K562 (cell line): ENCODE data around the gene SP4. TPM values are rescaled to one million over a fixed set of nuclear protein-coding genes. Genes with fewer than 3 reads are reported as not detected.

ENCODE experiments used
- ATAC-seq: fragments of 200-7000 bp; cut with Tn5 transposase; 3 replicates; pipeline ENCODE4 v1.9.1; 2020; ENCODE audit warnings: moderate library complexity
- BruUV-seq: library from RNA; stranded (reverse); fragments of 400-500 nt; replicated peaks from 2 replicates; lab custom pipeline; 2021; lab: Mats Ljungman, UMichigan
- CTCF ChIA-PET: fragments of 300-600 bp; formaldehyde crosslinking; extraction: SDS; loops from one replicate; lab custom pipeline; 2021; ENCODE audit warnings: low intra/inter-chr PET ratio; lab: Yijun Ruan, JAX
- POLR2A ChIA-PET: fragments of 300-600, 350-650 bp; sonication (Branson Sonifier 250); formaldehyde crosslinking; extraction: SDS; loops from one replicate; lab custom pipeline; 2021; ENCODE audit warnings: antibody characterized with exemption, inconsistent platforms; lab: Yijun Ruan, JAX
- DNase-seq, 4 experiments: peaks; one replicate each; pipeline versions ENCODE4 v3.0.0 to v3.0.0-alpha.2; 2011 to 2018; ENCODE audit warnings: low spot score in 3 of 4, mixed read lengths in 3 of 4; ENCODE audit errors: extremely low read depth in 1 of 4
- FAIRE-seq: peaks from 2 replicates; lab custom pipeline; 2011; peaks lifted over from hg19 to GRCh38; lab: Jason Lieb, UNC
- H2AFZ ChIP-seq: 2 replicates; pipeline ENCODE4 v1.6.0; 2011; ENCODE audit warnings: low read depth, low read length, control low read depth, inconsistent platforms
- H3K27ac ChIP-seq: fragments of 200-600 bp; 3 replicates; pipeline ENCODE4 v1.8.0; 2011; ENCODE audit warnings: low read depth, mild to moderate bottlenecking, control low read depth, inconsistent platforms, low read length, moderate library complexity, mixed read lengths; ENCODE audit errors: extremely low read depth
- H3K27me3 ChIP-seq, 2 experiments: fragments of 300-600 bp in 1 of 2; 2 replicates in 1 of 2; 3 replicates in 1 of 2; pipeline versions ENCODE4 v1.6.0 to v1.8.0; 2011; ENCODE audit warnings: inconsistent platforms in 2 of 2, low read length in 2 of 2, mild to moderate bottlenecking in 1 of 2, mixed read lengths in 1 of 2, moderate library complexity in 1 of 2; ENCODE audit not compliant: control insufficient read depth in 2 of 2, insufficient read depth in 2 of 2
- H3K36me3 ChIP-seq: fragments of 300-600 bp; 3 replicates; pipeline ENCODE4 v1.8.0; 2011; ENCODE audit warnings: mild to moderate bottlenecking, low read length, inconsistent platforms; ENCODE audit not compliant: control insufficient read depth, insufficient read depth
- H3K4me1 ChIP-seq, 2 experiments: fragments of 200-600 bp in 1 of 2; replicated peaks in 1 of 2; 2 replicates in 1 of 2; 3 replicates in 1 of 2; pipeline versions ENCODE4 v1.5.1 to v1.8.0; 2011; ENCODE audit warnings: inconsistent platforms in 2 of 2, low read length in 2 of 2, mild to moderate bottlenecking in 1 of 2, mixed read lengths in 1 of 2, moderate library complexity in 1 of 2; ENCODE audit not compliant: control insufficient read depth in 2 of 2, insufficient read depth in 2 of 2
- H3K4me2 ChIP-seq: 2 replicates; pipeline ENCODE4 v1.6.1; 2011; ENCODE audit warnings: low read length, control low read depth, inconsistent platforms, mixed read lengths; ENCODE audit not compliant: insufficient read depth
- H3K4me3 ChIP-seq: fragments of 200-600 bp; sonication (generic), shearing (Covaris generic); 2 replicates; pipeline ENCODE4 v1.5.1; 2016; ENCODE audit warnings: control low read depth, inconsistent platforms
- H3K79me2 ChIP-seq: fragments of 200-600 bp; 3 replicates; pipeline ENCODE4 v1.8.0; 2011; ENCODE audit warnings: low read length, inconsistent platforms; ENCODE audit not compliant: control insufficient read depth, insufficient read depth
- H3K9ac ChIP-seq, 2 experiments: 2 replicates each; pipeline versions ENCODE4 v1.6.0 to v1.6.1; 2011; ENCODE audit warnings: low read depth in 2 of 2, low read length in 2 of 2, control low read depth in 1 of 2, inconsistent platforms in 1 of 2, mild to moderate bottlenecking in 1 of 2, mixed read lengths in 1 of 2; ENCODE audit not compliant: insufficient read depth in 1 of 2
- H3K9me1 ChIP-seq: one replicate; pipeline ENCODE4 v1.6.0; 2011; ENCODE audit warnings: inconsistent platforms, mild to moderate bottlenecking, low read length, moderate library complexity; ENCODE audit not compliant: control insufficient read depth, insufficient read depth
- H3K9me3 ChIP-seq: replicated peaks from 2 replicates; pipeline ENCODE4 v1.5.1; 2011; ENCODE audit warnings: low read depth, low read length, inconsistent platforms; ENCODE audit not compliant: control insufficient read depth, insufficient read depth
- H4K20me1 ChIP-seq: replicated peaks from 2 replicates; pipeline ENCODE4 v1.6.1; 2011; ENCODE audit warnings: low read length, inconsistent platforms, mixed read lengths; ENCODE audit not compliant: control insufficient read depth, insufficient read depth
- CCNT2 ChIP-seq: IDR thresholded peaks from 2 replicates; pipeline ENCODE4 v1.6.1; 2011; ENCODE audit warnings: borderline replicate concordance, low read depth, mild to moderate bottlenecking, moderate library complexity, mixed read lengths, low read length; ENCODE audit not compliant: insufficient read length; ENCODE audit errors: extremely low read depth
- GABPB1 ChIP-seq: sonication (generic); formaldehyde crosslinking; IDR thresholded peaks from 2 replicates; pipeline ENCODE4 v1.8.0; 2022; ENCODE audit warnings: mild to moderate bottlenecking, missing genetic modification reagents
- KLF16 ChIP-seq: IDR thresholded peaks from 2 replicates; pipeline ENCODE4 v1.6.1; 2016; ENCODE audit warnings: antibody characterized with exemption
- MIER1 ChIP-seq: fragments of 450-650 bp; IDR thresholded peaks from 2 replicates; pipeline ENCODE4 v1.6.1; 2016; ENCODE audit warnings: antibody characterized with exemption, mild to moderate bottlenecking, low read depth
- NR2C2 ChIP-seq, 2 experiments: fragments of 200-800 bp in 1 of 2; sonication (Bioruptor generic) in 1 of 2; sonication (generic) in 1 of 2; formaldehyde crosslinking in 1 of 2; IDR thresholded peaks; 2 replicates each; pipeline versions ENCODE4 v1.6.1 to v1.8.0; 2016 to 2022; ENCODE audit warnings: mild to moderate bottlenecking in 1 of 2, missing compliant biosample characterization in 1 of 2, missing genetic modification characterization in 1 of 2, missing genetic modification reagents in 1 of 2
- OTX1 ChIP-seq: fragments of 450-650 bp; formaldehyde crosslinking; IDR thresholded peaks from 2 replicates; pipeline ENCODE4 v1.4.0; 2022; ENCODE audit warnings: mild to moderate bottlenecking
- SP2 ChIP-seq: IDR thresholded peaks from 2 replicates; pipeline ENCODE4 v1.6.1; 2011; ENCODE audit warnings: mild to moderate bottlenecking, low read depth, low read length, moderate library complexity; ENCODE audit not compliant: poor library complexity, severe bottlenecking; ENCODE audit errors: extremely low read depth
- THAP12 ChIP-seq: fragments of 250-450 bp; sonication (Bioruptor Pico); IDR thresholded peaks from 2 replicates; pipeline ENCODE4 v1.9.0; 2021; ENCODE audit warnings: mild to moderate bottlenecking, inconsistent platforms
- ZC3H4 ChIP-seq: sonication (generic); formaldehyde crosslinking; IDR thresholded peaks from 2 replicates; pipeline ENCODE4 v1.9.0; 2021; ENCODE audit warnings: missing genetic modification reagents, borderline replicate concordance
- ZFX ChIP-seq: sonication (generic); formaldehyde crosslinking; IDR thresholded peaks from 2 replicates; pipeline ENCODE4 v1.8.0; 2022; ENCODE audit warnings: mild to moderate bottlenecking, missing genetic modification reagents, moderate library complexity
- ZNF143 ChIP-seq: sonication (generic); formaldehyde crosslinking; IDR thresholded peaks from 2 replicates; pipeline ENCODE4 v1.9.0; 2022; ENCODE audit warnings: mild to moderate bottlenecking, missing genetic modification reagents
- ZNF277 ChIP-seq: fragments of 250-450 bp; sonication (Bioruptor Pico); IDR thresholded peaks from 2 replicates; pipeline ENCODE4 v1.8.0; 2022; ENCODE audit warnings: inconsistent platforms, mild to moderate bottlenecking, moderate library complexity, borderline replicate concordance
- WGBS: fragments of 100-300 bp; shearing (Covaris generic); methylation state at CpG from one replicate; pipeline ENCODE4 v1.1.6; 2016; ENCODE audit warnings: low coverage, mixed read lengths; ENCODE audit not compliant: insufficient coverage; ENCODE audit errors: missing lambda C conversion rate; 5-methylcytosine and 5-hydroxymethylcytosine counted together
- in situ Hi-C: fragments of 300-500 bp; cut with MboI; formaldehyde crosslinking; loops from 4 replicates; pipeline ENCODE4 v1.15.0; 2018; ENCODE audit warnings: inconsistent platforms, mixed read lengths
- intact Hi-C: fragments of 100-400 bp; cut with micrococcal nuclease; formaldehyde crosslinking; loops from 2 replicates; pipeline ENCODE4 v1.14.2; 2022
- polyA plus RNA-seq, 8 experiments: library from polyadenylated mRNA; depleted of rRNA in 4 of 8; stranded (reverse) in 5 of 8; unstranded in 3 of 8; fragments of >200 nt; fragmentation: Nextera tagmentation in 2 of 8; fragmentation: Illumina TruSeq in 1 of 8; extraction: Ambion mirVana in 2 of 8; extraction: Trizol in 1 of 8; gene quantifications; 2 replicates each; pipeline versions ENCODE4 v1.2.1 to v1.2.3, GENCODE V29; 2011 to 2014; ENCODE audit warnings: inconsistent platforms in 1 of 8, missing spikeins in 1 of 8
- total RNA-seq, 7 experiments: library from RNA; depleted of rRNA in 6 of 7; stranded (reverse); fragments of >200 nt in 6 of 7; fragmentation: Illumina TruSeq in 2 of 7; extraction: Trizol in 2 of 7; gene quantifications; 2 replicates each; pipeline versions ENCODE4 v1.2.1 to v1.2.3, GENCODE V29; 2011 to 2021; ENCODE audit warnings: low replicate concordance in 1 of 7
- TF ChIP-seq, protein P1 (sequence below), 2 experiments: IDR thresholded peaks; 2 replicates each; pipeline ENCODE4 v1.6.1; 2012; ENCODE audit warnings: improper control_type of control experiment in 2 of 2, low read depth in 2 of 2, low read length in 2 of 2, borderline replicate concordance in 1 of 2

Gene SP4
- total and polyA plus RNA-seq, 9 of the 15 experiments (the other 6 are each of a cell fraction or from before 2014, with no cell fraction given) = 2.4 to 9.4 (median 4.5) TPM

DNA sequence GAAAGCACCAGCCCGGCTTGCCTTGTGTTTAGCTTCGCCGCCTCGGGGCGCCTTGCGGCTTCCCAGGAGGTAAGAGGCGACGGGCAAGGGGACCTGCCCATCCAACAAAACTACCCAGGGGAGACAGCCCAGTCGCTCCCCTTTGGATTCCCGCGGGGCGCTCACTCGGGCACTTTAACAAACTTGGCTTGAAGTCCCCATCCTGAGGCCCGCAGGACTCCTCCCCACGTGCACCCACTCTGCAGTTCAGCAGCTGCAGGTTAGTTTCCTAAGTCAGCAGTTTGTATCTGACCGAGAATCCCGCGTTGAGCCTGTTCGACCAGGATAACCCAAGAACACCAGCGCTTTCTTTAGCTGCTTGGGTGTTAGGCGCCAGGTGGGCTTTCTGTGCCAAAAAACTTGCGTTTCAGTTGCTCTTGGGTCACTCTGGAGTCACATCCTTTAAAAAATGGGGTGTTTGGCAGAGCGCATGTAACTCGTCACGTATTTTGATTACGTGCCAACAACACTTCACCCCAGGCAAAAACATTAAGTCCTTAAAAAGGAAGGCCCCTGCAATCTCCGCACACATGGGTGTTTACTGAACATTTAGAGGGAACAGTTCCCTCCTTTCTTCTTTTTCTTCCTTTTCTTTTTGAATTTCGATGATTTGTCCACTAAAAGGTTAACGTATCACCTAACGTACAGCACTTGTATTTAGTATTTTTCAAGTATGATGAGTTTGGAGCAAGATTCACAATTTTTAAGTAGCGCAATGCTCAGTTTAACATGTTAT, 115.8 kb downstream of the SP4 start (continued):
- TF ChIP-seq THAP12 (CRISPR knock-in tag) (no peak), MIER1 (no peak), SP2 (no peak), ZFX (CRISPR knock-in tag) (no peak), CCNT2 (no peak)
- TF ChIP-seq, all 486 proteins: peak for 0

DNA sequence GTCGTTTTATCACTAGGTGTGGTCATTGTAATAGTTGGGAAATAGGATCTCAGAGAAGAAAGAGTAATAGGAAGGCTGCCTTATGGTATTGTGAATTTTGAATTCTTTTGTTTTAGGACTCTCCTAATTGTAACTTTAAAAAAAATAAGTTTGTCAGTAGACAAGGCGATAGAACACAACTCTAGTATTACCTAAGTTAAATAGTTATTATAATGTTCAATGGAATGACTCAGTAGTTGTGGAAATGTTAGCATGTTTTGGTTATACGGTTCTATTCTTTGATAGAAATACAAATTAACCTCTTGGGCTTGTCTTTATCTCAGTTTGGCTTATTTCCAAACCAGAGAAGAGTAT, 116.4 kb downstream of the SP4 start:
- CTCF ChIA-PET = no interaction called here
- POLR2A ChIA-PET = no interaction called here
- H3K4me3 ChIP-seq = no peak overlapping the region
- ATAC-seq = no peak
- H4K20me1 ChIP-seq = no peaks in the 10 kb centered on the region
- intact Hi-C loops (no loop called here), in situ Hi-C loops (no loop called here)
- H3K4me1 ChIP-seq = peaks cover 0 to 11% of the 10 kb centered on the region in 2 experiments; a peak in 2 of 5 replicates
- no peak for FAIRE-seq
- no peaks in the 10 kb centered on the region for H3K36me3 ChIP-seq
- H3K4me2 ChIP-seq = no peak overlapping the region
- H3K9me3 ChIP-seq = no peaks in the 10 kb centered on the region
- no peaks in the 10 kb centered on the region for H3K9me1 ChIP-seq
- H3K27me3 ChIP-seq = peaks cover 23 to 25% of the 10 kb centered on the region in 2 experiments
- no peak overlapping the region for H3K9ac ChIP-seq
- no peaks in the 10 kb centered on the region for H3K79me2 ChIP-seq
- DNase-seq = no peak
- no peak overlapping the region for H2AFZ ChIP-seq
- no TSS peak for BruUV-seq
- WGBS = 2% methylated on average over 3 of the region's 3 CpGs
- H3K27ac ChIP-seq = no peak overlapping the region
- TF ChIP-seq NR2C2 (CRISPR knock-in tag; IDR thresholded peaks at IDR 0.05) (no peak), NR2C2 (tag; IDR thresholded peaks at IDR 0.05) (no peak), KLF16 (no peak), OTX1 (CRISPR knock-in tag) (no peak), GABPB1 (no peak), ZNF277 (no peak), ZC3H4 (CRISPR knock-in tag) (no peak), ZNF143 (no peak)
- TF ChIP-seq, protein P1, sequence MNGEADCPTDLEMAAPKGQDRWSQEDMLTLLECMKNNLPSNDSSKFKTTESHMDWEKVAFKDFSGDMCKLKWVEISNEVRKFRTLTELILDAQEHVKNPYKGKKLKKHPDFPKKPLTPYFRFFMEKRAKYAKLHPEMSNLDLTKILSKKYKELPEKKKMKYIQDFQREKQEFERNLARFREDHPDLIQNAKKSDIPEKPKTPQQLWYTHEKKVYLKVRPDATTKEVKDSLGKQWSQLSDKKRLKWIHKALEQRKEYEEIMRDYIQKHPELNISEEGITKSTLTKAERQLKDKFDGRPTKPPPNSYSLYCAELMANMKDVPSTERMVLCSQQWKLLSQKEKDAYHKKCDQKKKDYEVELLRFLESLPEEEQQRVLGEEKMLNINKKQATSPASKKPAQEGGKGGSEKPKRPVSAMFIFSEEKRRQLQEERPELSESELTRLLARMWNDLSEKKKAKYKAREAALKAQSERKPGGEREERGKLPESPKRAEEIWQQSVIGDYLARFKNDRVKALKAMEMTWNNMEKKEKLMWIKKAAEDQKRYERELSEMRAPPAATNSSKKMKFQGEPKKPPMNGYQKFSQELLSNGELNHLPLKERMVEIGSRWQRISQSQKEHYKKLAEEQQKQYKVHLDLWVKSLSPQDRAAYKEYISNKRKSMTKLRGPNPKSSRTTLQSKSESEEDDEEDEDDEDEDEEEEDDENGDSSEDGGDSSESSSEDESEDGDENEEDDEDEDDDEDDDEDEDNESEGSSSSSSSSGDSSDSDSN (IDR thresholded peaks at IDR 0.05; ENCODE audit: borderline replicate concordance in 1 of 2, low read depth in 2 of 2, low read length in 2 of 2) = no peak
